Muscle of arm (tissue), 12 donors: ENCODE results near the gene HOOK2. TPM values are rescaled to one million over a fixed set of nuclear protein-coding genes. Genes with fewer than 3 reads are reported as not detected.
"Not testable (repeated sequence)": the region's sequence is repeated elsewhere in the genome, so short reads cannot be mapped to it uniquely, and the experiment has no call there.

ENCODE experiments used
- DNase-seq: peaks from one replicate; pipeline ENCODE4 v3.0.0-alpha.2; 2013
- polyA plus RNA-seq, 12 donors: library from polyadenylated mRNA; unstranded; fragments of 120-200 nt; gene quantifications; one replicate each; pipeline ENCODE4 v1.2.1, GENCODE V29; 2013; ENCODE audit not compliant: insufficient read length in 12 of 12

HOOK2 gene
- polyA plus RNA-seq, 12 donors: 12.4 to 78.3 (median 24.2) TPM; not detected in 1

DNA sequence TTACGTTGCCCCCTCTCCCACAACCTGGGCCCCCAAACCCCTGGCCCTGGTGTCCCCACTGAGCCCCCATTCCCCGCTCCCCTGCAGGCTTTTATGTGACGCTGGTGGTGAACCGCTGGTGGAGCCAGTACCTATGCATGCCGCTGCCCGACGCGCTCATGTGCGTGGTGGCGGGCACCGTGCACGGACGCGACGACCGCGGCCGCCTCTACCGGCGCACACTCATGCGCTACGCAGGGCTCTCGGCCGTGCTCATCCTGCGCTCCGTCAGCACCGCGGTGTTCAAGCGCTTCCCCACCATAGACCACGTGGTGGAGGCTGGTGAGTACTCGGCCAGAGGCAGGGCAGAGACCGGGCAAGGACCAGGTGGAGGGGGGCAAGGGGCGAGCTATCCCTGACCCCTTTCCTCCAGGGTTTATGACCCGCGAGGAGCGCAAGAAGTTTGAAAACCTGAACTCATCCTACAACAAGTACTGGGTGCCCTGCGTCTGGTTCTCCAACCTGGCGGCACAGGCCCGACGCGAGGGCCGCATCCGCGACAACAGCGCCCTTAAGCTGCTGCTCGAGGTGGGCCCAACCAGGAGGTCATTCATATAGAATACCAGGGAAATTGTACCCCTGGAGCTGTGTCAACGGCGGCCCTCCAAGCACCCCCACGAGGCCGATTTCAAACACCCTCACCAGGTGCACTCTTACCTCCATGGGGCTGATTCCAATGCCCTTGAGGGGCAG lies 20.7 kb downstream of the HOOK2 start:
- no peak for DNase-seq

DNA sequence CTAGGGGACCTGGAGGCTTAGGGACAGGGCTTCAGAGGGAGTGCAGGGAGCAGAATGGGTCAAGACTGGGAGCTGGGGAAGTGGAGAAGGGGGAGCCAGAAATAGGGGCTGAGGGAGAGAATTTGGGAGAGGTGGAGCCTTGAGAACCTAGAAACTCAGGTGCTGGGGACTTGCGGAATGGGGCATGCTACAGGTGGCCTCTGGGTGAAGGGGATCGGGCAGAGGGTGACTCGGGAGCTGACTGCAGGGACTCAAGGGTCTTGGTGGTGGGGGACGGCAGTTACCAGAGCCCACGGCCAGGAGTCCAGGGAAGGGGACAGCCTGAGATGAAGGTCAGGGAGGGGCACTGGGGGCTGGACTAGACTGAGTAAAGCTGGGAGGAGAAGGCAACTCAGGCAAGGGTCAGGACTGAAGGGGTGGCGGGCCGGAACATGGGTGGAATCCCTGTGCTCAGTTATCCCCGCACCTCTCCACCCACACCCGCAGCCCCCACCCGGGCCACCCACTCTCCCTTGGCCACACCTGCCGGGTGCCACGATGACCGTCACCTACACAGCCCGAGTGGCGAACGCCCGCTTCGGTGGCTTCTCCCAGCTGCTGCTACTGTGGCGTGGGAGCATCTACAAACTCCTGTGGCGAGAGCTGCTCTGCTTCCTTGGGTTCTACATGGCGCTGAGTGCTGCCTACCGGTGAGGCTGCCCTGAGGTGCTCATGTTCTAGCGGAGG lies 23.1 kb downstream of the HOOK2 start:
- no peak for DNase-seq

DNA sequence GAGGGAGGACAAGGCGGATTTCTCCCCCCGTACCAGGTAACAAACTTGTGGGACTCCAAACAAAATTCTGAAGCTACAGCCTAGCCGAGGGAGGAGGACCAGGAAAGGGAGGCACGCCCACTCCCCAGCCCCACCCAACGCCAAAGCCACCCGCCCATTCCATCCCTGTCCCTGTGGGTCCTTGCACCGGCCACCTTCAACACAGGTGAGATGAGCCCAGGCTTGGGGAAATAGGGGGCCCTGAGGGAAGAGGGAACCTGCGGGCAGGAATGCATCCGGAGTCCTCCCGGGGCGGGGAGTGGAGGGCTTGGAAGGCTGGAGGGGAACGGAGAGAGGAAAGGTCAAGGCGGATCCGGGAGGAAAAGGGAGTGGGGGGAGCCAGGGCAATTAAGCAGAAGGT lies 23.7 kb downstream of the HOOK2 start, which contains the start of gene BEST2:
Gene BEST2 (plus strand): TSS at position 157 of the 400 bp plus-strand sequence. CDS start 802 bp downstream, outside the sequence.
- no peak for DNase-seq

DNA sequence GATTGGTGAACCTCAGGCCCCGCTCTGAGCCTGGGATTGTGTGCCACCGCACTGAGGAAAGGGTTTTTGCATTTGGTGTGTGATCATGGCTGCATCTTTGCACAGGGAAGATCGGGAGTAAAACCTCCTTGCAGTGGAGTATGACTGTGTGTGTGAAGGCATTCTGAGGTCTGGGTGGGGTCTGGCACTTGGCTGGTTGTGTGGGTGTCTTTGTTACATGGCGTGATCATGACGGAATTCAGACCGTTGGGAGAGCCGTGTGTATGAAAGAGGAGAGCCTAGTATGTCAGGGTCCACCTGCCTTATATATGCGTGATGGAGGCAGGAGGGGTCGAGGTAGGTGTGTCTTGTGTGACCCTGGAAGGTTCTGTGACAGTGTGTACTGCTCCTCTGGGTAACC lies 24.5 kb downstream of the HOOK2 start:
- no peak for DNase-seq

DNA sequence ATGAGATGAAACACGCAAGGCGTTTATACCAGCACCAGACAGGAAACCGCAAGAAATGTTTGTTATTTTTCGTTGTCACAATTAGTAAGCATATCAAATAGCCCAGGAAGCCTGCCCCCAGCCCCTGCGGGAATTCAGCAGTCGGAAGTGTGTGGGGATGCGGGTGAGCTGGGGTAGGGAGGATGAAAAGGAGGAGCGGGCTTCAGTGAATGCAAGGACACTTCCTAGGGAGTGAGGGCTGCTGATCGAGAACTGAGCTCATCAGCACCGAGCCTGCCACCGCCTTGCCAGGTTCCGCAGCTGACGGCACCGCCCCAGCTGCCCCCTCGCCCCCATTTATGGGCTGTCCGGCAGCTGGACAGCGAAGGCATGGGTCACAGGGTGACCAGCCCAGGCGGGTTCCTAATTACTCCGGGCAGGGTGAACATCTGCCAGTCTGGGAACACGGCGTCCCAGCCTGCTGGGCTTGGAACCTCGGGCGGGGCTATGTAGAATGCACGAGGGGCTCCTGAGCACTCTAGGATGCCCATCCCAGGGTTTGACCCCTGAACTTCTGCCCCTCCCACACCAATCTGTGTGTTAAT lies 25.3 kb downstream of the HOOK2 start:
- DNase-seq: no peak

DNA sequence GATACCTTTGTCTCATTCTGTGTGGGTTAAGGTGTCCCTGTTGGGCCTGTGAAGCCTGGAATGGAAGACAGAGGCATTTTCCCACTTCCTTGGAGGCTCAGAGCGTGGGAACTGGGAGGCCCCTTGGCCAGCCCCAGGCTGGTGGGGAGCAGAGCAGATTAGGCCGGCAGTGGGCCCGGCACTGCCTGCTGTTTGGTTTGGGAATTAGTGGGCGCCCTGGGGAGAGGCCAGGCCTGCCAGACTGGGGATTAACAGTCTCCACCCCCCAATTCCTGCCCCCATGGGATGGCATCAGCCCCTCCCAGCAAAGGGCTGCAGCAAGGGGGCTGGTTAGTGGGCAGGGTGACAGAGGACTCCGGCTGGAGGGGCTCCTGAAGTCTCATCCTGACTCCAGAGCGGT lies 26.9 kb downstream of the HOOK2 start:
- DNase-seq: no peak

DNA sequence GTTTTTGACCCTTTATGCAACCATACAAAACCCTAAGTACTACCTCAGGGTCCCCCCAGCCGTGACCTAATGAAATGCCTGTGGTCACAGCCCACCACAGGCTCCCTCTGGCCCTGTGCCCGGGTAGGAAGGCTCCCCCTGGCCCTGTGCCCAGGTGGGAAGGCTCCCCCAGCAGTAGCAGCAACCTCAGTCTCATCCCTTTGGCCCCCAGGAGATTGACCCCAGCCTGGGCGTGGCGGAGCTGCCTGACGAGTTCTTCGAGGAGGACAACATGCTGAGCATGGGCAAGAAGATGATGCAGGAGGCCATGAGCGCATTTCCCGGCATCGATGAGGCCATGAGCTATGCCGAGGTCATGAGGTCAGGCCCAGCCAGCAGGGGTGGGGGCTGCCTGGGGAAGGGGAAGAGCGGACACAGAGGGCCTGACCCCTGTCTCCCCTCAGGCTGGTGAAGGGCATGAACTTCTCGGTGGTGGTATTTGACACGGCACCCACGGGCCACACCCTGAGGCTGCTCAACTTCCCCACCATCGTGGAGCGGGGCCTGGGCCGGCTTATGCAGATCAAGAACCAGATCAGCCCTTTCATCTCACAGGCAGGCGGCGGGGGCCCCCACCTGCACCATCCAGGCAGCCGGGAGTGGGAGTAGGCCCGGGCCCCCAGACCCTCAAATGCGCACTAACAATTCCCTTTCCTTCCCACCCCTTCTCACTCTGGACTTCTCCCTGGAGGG lies 30.0 kb downstream of the HOOK2 start:
- no peak for DNase-seq

DNA sequence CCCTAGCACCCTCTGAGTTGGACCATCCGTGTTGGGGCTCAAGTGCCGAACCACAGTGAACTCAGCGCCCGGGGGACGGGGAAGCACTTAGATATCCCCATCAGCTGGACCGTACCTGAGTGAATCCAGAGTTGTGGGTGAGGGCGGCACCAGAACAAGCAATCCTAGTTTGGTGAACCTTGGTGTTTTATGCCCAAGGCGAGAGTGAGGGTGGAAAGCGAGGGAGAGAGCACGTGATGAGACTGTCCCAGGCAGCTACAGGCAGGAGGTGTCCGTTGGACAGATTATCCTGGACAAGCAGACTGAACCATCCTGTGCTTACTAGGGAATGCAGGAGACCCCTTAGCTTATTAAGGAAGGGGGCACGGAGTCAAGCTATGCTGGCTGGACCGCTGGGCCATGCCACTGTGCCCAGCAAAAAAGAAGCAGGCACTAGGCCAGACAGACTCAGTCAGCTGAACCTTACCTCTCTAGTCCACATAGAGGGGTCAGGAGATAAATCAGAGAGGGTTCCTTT lies 37.5 kb downstream of the HOOK2 start:
- DNase-seq: no peak

DNA sequence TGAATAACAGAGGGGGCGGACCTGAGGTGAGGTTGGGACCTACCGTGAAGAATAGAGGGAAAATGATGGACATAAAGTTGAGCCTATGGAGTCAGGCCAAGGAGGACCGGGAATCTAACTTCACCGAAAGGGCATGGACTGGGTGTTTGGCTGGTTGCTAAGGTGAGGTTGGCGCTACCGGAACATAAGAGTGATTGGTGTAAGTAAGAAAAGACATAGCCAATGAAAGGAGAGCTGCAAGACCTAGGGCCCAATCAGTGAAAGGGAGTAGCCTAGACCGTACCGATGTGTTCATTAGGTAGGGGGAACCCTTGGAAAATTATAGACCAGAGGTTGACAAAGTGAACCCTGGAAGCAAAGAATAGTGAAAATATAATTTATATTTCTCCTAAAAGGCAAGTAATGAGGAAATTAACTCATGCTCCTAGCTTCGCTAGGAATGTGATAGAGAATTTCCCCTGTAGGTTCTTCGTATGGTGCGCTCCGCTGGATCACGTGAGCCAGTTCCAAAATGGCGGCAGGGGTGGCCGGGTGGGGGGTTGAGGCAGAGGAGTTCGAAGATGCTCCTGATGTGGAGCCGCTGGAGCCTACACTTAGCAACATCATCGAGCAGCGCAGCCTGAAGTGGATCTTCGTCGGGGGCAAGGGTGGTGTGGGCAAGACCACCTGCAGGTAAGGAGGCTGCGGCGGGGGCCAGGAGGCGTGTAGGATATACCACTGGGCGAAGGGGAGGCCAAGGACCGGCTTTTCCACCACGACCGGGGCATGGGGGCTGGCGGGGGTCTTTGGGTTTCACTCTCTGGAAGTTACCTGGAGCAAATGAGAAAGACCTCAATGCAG lies 38.1 kb downstream of the HOOK2 start, which contains the start of gene GET3:
Gene GET3 (plus strand): TSS at position 503 of the 840 bp plus-strand sequence. CDS start 9 bp downstream, at position 512.
- peak; percentile 95 for DNase-seq

DNA sequence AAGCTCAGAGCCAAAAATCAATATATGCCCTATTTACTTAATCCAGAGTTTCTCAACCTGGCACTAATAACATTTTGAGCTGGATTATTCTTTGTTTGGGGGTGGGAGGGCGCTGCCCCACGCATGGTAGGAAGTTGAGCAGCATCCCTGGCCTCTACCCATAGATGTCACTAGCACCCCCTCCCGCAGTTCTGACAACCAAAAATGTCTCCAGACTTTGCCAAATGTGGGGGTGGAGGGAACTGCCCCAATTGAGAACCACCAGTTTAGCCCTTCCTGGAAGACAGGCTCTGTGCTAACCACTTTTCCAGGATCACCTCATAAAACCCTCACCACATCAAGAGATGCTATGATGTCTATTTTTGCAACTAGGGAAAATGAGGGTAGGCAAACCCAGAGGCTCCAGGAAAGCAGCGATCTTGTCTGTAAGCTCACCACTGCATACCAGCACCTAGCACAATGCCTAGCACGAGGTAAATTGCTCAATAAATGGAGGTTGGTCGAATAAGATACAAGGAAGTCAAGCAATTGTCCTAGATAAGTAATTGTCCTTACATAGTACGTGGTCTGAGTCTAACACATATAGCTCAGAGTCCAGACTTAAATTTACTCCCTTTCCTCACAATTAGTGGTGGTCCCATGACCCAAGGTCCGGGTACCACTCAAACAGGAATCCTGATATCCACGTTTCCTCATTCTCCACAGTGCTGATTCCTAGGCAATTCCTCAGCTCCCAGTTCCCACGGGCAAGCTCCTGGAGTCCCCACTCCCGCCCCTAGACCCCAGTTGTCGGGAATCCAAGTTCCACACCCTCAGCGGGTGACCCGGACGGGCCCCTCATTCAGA lies 41.8 kb downstream of the HOOK2 start:
- peak; percentile 18 for DNase-seq

DNA sequence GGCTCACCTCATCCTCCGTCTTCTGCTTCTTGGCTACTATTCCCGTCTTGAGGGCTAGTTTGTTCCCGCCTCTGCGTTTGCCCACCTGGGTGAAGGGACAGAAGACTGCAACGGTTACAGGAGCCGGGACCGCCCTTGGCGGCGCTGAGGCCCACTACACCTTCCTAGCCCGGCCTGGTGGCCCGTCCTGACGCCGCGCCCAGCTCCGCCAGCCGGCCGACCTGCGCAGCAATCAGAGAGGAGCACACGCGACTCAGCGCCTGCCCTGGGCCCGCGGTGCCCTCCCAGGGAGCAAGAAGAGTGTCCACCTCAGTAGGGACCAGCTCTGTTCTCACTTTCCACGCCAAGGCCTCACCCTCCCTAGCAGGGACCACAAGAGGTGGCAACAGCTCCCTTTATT lies 44.0 kb downstream of the HOOK2 start:
- no peak for DNase-seq

DNA sequence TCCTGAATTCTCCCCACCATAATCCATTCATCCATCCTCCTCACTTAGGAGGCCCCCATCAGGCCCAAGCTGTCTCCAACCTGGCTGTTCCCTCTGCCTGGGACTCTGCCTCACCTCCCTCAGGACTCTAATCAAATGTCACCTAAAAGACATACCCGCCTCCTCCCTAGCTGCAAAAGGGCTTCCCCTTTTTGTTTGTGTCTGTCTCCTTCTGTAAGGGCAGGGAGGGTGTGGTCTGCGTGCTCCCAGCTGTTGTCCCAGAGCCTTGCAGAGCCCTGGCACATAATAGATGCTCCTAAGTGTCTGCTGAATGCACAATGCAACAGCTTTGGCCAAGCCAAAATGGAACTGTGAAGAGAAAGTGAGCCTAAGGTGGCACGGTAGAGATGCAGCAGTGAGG lies 45.3 kb downstream of the HOOK2 start:
- DNase-seq: no peak

DNA sequence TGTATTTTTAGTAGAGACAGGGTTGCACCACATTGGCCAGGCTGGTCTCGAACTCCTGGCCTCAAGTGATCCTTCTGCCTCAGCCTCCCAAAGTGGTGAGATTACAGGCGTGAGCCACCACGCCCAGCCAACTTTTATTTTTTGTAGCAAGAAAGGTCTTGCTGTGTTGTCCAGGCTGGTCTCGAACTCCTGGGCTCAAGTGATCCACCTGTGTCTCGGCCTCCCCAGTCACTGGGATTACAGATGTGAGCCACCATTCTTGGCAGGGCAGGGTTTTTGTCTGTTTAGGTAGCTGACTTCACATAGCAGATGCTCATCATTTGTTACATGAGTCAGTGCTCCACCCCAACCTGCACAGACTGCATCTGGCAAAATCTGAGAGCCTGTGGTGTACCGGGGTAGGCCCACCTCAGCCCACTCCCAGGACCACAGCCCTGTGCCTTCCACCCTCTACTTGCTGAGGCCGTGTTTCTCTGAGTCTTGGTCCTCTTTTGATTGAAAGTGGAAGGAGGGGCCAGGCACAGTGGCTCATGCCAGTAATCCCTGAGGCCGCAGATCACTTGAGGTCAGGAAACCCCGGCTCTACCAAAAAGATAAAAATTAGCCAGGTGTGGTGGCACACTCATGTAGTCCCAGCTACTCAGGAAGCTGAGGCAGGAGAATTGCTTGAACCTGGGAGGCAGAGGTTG lies 47.5 kb downstream of the HOOK2 start:
- no peak for DNase-seq

DNA sequence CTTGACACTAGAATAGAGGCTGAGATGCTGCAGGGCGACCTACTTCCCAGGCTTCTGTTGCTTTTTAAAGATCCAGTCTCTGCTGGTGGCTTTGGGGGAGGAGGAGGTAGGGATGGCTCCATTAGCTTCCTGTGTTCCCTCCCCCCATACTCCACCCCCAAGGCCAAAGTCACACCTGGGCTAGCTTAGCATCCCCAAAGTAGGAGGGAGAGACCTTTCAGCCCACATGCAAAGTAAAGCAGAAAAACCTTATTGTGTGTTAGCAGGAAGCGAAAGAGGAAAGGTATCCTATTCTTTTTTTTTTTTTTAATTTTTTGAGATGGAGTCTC lies 48.4 kb downstream of the HOOK2 start:
- DNase-seq: no peak

DNA sequence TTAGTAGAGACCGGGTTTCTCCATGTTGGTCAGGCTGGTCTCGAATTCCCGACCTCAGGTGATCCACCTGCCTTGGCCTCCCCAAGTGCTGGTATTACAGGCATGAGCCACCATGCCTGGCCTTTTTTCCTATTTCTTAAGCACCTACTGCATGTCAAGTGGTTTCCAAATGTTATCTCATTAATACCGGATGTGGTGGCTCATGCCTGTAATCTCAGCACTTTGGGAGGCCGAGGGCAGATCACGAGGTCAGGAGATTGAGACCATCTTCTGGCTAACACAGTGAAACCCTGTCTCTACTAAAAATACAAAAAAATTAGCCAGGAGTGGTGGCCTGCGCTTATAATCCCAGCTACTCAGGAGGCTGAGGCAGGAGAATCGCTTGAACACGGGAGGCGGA lies 49.7 kb downstream of the HOOK2 start:
- DNase-seq: not testable (repeated sequence)

DNA sequence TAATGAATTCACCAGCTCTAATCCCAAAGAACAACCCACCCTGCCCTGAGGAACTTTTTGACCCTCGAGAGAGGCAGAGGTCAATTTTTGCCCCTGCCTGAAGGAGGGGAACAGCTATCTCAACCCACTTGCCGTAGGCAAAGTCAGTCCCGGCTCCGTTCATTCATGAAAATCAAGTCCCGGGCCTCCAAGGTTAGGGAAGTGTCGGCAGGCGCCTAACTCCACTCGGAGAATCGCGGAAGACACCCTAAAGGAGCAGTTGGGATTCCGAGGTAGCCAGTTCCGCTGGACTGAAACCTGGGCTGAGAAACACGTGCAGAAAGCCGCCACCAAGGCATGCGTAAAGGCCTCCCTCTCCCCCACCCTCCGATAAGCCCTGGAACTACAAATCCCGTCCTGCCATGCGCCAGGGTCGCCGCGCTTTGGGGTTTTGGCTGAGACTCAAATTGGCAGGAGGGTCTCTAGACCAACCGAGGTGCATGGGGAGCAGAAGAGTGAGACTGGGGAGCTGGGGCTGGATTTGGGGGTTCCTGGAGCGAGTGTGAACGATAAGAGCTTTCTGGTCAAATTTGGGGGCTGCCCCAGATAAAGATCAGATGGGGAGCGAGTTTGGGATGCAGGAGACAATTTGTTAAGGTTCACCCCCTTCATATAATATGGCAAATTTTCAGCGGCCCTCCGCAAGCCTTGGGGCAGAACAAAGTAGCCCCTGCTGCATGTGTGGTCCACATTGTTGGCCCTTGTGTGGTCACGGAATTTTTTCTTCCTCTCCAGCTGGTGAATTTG lies 51.5 kb downstream of the HOOK2 start, which contains the start of gene TNPO2:
Gene TNPO2 (minus strand): TSS at position 292 of the 786 bp plus-strand sequence. CDS start 2,955 bp downstream, outside the sequence.
- DNase-seq: peak; percentile 58

DNA sequence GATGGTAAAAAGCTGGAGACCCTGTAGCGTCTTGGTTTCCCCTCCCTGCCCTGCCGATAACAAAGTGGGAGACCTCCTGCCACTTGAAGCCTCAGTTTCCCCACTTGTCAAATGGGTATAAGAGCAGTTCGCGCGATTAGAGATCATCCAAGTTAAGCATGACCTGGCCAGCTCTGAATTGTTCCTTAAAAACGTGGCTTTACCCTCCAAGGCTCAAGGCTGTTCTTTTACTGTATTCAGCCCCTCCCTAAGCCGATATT lies 52.0 kb downstream of the HOOK2 start:
- no peak for DNase-seq

DNA sequence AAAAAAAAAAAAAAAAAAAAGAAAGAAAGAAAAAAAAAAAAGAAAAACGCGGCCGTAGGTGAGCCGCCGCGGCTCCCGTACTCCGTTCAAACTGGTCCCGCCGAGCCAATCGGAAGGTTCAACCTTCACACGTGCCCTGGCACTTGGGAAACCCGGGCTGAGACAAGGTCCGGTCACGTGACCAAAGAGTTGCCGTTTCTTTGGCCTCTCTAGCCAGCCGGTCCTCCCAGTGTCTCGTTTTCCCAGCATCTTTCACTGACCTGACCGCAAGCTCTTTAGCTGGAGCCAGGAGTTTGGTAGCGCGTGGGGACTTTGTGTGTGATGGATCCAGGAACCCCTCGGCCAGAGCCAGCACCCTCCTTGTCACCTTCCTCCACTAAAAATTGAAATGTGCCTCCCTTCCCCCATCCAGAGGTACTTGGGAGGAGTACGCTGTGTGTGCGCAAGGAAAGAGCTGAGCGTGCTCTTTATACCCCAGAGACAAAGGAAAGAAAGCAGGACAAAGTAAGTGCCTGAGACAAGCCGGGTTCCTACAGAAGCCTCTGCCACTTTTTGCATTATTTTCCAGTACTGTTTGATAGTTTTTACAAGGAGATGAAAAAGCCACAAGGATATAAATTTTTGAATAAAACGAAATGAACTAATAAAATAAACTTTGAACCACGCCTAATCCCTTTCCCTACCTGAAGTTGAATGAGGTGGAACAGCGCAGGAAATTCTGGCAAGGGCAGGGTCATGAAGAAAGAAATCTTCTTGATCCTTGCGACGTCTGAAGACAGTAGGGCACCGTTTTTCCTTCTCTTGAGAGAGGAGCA lies 52.6 kb downstream of the HOOK2 start:
- DNase-seq: peak; percentile 98
